ENCODE measurements around the gene RNF166.

DNA sequence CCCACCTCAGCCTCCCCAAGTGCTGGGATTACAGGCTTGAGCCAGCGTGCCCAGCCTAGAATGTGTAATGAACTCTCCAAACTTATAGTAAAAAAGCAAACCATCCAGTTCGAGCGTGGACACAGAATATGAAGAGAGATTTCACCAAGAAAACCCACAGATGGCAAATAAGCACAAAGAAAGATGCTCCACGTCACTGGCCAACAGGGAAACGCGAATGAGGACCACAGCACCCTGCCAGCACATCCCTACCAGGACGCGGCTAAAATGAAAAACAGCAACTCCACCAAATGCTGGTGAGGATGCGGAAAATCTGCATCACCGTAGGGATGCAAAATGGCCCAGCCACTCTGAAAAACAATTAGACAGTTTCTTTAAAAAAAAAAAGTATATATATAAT is 44.7 kb downstream of the RNF166 start:
- no peak for TF ChIP-seq EZH2 (IDR thresholded peaks at IDR 0.05; ENCODE audit: borderline replicate concordance, low read depth, low read length, severe bottlenecking)
- TF ChIP-seq, protein P1, sequence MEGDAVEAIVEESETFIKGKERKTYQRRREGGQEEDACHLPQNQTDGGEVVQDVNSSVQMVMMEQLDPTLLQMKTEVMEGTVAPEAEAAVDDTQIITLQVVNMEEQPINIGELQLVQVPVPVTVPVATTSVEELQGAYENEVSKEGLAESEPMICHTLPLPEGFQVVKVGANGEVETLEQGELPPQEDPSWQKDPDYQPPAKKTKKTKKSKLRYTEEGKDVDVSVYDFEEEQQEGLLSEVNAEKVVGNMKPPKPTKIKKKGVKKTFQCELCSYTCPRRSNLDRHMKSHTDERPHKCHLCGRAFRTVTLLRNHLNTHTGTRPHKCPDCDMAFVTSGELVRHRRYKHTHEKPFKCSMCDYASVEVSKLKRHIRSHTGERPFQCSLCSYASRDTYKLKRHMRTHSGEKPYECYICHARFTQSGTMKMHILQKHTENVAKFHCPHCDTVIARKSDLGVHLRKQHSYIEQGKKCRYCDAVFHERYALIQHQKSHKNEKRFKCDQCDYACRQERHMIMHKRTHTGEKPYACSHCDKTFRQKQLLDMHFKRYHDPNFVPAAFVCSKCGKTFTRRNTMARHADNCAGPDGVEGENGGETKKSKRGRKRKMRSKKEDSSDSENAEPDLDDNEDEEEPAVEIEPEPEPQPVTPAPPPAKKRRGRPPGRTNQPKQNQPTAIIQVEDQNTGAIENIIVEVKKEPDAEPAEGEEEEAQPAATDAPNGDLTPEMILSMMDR (IDR thresholded peaks at IDR 0.05; ENCODE audit: borderline replicate concordance, extremely low read depth, low read length, poor library complexity, severe bottlenecking), result no peak

Data from DND-41 (cell line).